NCI-H69 (cell line): Measurements from ENCODE around the gene MAIP1.
"Not testable (repeated sequence)": the region's sequence is repeated elsewhere in the genome, so short reads cannot be mapped to it uniquely, and the experiment has no call there.

ENCODE experiments used
- DNase-seq: peaks from one replicate; lab custom pipeline; 2025; lab: John Stamatoyannopoulos, UW

MAIP1 gene, protein sequence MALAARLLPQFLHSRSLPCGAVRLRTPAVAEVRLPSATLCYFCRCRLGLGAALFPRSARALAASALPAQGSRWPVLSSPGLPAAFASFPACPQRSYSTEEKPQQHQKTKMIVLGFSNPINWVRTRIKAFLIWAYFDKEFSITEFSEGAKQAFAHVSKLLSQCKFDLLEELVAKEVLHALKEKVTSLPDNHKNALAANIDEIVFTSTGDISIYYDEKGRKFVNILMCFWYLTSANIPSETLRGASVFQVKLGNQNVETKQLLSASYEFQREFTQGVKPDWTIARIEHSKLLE

DNA sequence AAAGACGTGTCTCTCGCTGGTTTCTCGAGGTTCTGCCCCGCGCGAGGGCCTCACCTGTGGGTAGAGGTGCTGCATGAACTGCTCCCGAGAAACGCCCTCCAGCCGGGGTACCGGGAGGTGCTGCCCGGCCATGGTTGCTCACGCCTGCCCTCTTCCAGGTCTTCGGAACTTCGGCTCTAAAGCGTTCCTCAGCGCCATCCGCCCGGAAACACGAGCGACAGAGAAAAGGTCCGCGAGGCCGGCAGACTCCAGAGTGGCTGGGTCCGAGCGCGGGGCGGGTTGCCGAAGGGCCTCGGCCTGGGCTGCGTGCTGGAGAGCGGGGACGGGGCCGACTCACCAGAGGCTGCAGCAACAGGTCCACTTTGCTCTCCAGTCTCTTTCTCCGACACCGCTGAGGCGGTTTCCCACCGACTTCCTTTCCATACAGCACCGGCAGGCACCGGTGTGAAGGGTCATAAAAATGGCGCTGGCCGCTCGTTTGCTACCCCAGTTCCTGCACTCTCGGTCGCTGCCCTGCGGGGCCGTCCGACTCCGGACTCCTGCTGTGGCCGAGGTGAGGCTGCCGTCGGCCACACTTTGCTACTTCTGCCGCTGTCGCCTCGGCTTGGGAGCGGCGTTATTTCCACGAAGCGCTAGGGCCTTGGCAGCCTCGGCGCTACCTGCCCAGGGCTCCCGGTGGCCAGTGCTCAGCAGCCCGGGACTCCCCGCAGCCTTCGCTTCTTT, at the start of gene MAIP1, which contains the start of gene TYW5:
TSS of gene MAIP1 (plus strand) at position 244 of the 723 bp plus-strand sequence. CDS start at position 461, 217 bp downstream.
TSS of gene TYW5 (minus strand) at position 153 of the 723 bp plus-strand sequence. CDS start at position 132, 21 bp downstream.
- peak; percentile 87 for DNase-seq

DNA sequence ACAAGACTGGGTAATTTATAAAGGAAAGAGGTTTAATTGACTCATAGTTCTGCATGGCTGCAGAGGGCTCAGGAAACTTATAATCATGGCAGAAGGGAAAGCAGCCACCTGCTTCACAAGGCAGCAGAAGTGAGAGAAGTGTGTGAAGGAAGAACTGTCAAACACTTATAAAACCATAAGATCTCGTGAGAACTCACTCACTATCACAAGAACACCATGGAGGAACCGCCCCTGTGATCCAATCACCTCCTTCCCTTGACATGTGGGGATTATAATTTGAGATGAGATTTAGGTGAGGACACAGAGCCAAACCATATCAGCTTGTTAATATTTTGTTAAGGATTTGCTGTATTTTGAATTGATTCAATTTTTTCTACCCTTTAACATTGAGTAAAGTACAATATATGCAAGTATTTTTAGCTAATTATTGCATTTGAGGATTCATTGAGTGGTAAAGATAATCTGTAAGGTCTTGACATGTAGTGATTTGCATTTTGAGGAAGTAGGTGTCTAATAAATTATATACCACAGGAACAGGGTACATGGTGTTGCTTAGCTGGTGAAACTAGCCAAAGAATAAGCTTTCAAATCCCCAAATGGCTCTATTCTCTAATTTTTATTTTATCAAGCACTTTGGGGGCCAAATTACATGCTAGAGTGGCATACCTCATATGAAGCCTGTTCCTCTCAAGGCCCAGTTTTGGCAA, 48.2 kb upstream of the MAIP1 start:
- DNase-seq: no peak

DNA sequence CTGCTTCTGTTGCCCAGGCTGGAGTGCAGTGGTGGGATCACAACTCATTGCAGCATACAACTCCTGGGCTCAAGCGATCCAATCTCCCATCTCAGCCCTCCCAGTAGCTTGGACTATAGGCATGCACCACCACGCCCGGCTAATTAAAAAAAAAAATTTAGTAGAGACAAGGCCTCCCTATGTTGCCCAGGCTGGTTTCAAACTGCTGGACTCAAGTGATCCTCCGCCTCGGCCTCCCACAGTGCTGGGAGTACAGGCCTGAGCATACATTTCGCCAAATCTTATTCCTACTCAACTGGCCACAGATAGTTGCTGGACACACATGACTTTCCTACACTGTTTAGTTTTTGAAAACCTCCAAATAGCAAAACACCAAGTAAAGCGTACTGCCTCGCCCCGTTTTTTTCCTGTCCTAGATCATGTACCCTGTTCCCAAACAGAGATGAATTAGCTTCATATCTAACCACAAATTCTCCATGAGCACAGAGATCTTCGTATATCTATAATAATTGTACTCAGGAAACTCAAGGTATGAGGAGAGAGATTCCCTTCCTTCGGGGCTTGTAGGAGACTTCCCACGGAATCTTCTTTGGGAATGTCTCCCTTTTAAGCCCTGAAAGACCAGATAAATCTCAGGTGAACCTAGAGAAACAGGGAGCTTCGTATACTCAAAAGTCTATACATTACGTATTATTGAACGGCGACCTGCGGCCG, 44.9 kb upstream of the MAIP1 start:
- peak; percentile 20 for DNase-seq

DNA sequence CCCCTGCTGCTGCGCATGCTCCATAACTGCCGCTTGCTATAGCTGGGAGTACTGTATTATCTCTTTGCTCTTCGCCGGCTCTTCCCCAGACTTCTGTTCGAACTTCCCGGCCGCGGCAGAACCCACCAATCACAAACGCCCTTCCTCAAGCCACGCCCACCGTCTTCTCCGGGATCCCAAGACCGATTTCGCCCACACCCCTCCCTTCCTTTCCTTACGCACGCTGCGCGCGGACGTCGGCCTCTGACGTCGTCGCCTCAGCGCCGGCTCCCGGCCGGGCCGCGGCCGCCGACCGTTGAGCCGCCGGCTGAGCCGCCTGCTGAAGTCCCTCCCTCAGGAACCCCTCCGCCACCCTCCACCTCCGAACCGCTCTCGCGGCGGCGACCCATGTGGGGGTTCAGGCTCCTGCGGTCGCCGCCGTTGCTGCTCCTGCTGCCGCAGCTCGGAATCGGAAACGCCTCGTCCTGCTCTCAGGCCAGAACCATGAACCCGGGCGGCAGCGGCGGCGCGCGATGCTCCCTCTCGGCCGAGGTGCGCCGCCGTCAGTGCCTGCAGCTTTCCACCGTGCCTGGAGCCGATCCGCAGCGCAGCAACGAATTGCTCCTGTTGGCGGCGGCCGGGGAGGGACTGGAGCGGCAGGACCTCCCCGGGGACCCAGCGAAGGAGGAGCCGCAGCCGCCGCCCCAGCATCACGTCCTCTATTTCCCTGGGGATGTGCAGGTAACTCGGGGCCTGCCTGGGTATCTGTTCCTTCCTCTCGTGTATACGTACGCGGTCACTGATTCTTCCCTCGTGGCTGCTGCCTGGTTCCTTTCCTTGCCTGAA, 44.1 kb upstream of the MAIP1 start, which contains the start of gene C2orf69:
TSS of gene C2orf69 (plus strand) at position 242 of the 825 bp plus-strand sequence. CDS start at position 388, 146 bp downstream.
- peak; percentile 97 for DNase-seq

DNA sequence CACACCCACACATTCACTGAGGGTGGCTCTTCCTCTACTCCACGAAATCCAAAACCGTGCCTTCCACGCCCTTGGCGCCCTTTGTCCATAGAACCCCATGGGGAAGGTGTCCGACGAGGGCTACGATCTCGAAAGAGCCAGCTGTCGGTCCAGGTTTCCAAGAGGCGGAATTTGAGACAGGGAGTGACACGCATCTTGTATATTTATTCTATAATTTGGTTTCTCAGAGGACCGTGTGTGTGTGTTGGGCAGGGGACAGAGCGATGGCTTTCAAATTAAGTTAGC, 43.6 kb upstream of the MAIP1 start:
- no peak for DNase-seq

DNA sequence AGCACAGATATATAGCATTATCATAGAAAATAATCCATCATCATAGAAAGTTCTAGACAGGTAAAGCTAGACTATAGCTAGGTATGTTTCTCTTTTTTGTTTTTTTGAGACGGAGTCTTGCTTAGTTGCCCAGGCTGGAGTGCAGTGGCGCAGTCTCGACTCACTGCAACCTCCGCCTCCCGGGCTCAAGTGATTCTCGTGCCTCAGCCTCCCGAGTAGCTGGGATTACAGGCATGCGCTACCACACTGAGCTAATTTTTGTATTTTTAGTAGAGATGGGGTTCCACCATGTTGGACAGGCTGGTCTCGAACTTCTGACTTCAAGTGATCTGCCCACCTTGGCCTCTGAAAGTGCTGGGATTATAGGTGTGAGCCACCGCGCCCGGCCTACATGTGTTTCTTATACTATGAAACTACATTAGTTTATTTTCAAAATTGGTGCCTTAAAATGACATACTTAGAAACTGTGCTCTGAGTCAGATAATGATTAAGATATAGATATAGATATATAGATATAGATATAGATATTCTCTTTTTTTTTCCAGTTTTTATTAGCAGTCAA, 42.7 kb upstream of the MAIP1 start:
- DNase-seq: not testable (repeated sequence)

DNA sequence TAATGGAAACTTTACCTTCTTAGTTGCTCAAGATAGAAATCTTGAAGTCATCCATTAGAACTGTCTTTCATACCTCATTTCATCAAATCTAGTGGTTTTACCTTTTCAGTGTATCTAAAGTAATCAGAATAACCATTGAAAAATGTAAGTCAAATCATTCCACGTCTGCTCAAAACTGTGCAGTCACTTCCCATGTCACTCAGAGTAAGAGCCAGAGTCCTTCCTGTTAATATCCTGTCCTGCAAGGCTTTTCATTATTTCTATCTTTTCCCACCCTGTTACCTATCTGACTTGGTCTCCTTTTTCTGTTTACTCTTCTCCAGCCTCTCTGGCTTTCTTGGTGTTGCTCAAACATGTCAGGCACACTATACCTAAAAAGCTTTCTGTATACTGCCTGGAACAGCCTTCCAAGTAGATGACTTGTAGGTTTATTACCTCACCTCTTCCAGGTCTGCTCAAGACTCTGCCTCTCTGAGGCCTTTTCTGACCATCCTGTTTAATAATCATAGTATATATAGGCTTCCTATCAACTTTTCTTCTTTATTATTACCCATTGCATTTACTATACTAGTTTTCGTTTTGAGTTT, 40.9 kb upstream of the MAIP1 start:
- no peak for DNase-seq

DNA sequence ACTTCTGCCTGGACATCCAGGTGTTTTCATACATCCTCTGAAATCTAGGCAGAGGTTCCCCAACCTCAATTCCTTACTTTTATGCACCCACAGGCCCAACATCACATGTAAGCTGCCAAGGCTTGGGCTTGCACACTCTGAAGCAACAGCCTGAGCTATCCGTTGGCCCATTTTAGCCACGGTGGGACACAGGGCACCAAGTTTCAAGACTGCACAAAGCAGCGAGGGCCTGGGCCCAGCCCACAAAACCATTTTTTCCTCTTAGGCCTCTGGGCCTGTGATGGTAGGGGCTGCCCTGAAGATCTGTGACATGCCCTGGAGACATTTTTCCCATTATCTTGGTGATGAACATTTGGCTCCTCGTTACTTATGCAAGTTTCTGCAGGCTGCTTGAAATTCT, 38.4 kb upstream of the MAIP1 start:
- no peak for DNase-seq

DNA sequence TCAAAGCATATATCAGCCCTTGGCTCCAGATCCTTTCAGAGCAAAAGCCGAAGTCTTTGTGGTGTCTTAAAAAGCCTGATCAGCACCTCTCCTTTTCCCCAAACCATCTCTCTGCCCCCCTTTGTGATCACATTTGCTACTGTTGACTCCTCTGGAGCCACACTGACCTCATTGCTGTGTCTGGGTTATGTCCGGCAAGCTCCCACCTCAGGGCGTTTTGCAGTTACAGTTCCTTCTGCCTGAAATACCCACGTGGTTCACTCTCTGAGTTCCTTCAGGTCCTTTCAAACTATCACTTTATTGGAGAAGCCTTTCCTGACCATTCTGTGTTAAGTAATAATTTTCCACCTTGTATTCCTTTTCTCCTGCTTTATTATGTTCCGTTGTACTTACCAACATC, 32.5 kb upstream of the MAIP1 start:
- no peak for DNase-seq

DNA sequence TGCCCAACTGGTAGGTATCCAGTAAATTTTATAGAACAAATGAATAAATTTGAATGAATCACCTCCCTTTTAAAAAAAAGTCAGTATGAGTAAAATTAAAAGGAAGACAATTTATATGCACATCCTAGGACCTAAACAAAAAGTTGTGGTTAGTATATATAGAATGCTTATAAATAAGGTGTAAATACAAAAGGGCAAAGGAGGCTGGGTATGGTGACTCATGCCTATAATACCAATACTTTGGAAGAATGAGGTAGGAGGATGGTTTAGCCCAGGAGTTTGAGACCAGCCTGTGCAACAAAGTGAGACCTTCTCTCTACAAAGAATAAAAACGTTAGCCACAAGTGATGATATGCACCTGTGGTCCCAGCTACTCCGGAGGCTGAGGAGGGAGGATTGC, 31.5 kb upstream of the MAIP1 start:
- no peak for DNase-seq

DNA sequence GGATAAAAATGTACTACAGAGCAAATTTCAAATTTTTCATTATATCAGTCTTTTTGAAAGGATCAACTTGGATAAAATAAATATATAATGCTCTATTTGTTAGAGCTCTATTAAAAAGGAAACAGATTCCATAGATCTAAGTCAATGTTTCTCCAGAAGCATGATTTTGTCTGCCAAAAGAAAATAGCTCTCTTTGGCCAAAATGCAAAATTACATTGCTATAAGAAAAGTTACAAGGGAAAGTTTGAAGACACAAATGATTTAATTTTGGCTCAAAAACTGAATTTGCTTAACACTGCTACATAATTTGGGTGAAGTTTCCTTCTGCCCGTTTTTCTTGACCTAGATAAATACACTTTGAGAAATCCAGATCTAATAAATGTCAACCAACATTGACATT, 28.6 kb upstream of the MAIP1 start:
- DNase-seq: no peak

DNA sequence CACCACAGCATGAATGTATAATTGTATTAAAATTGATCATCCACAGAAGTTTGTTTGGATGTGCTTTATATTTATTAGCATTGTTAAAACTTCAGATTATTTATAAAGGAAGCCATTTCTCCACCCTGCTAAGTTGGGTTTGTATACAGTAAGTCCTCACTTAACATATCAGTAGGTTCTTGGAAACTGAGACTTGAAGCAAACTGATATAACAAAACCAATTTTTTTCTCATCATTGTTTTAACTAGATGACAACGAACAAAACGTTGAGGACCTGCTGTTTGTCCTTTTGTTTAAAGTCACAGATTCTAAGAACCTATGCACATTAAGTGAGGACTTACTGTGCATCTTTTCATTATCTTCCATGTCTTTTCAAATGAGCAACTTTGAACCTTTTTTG, 27.2 kb upstream of the MAIP1 start:
- DNase-seq: no peak

DNA sequence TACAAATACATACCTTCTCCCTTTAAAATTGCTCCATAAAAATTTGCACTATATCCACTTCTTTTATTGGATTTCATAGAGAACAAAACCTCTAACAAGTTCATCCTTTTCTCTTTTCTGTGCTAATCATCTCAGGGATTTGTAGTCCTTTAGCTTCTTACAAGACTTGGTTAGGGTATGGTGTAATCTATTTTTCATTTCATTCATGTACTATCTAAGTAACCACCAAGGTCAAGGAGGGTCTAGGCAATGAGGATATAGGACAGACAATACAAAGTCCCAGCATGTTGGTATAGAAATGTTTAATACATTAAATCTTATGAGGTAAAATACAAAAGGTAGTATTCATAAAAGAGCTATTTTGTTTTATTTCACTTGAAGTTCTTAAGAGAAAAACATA, 26.8 kb upstream of the MAIP1 start:
- DNase-seq: no peak

DNA sequence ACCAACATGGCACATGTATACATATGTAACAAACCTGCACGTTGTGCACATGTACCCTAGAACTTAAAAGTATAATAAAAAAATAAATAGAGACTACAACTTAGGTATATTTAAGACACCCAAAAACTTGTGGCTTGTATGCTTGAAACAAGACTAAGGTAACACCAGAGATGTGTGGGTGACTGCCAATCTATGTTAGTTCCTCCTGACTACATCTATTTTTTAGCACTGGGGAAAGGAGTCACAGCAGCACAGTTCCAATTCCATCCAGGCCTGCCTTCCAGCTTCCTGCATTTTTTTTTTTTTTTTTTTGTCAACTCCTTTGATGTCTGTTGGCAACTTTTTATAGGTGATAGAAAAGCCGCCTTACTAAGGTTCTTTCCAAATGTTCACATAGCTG, 26.1 kb upstream of the MAIP1 start:
- DNase-seq: no peak

DNA sequence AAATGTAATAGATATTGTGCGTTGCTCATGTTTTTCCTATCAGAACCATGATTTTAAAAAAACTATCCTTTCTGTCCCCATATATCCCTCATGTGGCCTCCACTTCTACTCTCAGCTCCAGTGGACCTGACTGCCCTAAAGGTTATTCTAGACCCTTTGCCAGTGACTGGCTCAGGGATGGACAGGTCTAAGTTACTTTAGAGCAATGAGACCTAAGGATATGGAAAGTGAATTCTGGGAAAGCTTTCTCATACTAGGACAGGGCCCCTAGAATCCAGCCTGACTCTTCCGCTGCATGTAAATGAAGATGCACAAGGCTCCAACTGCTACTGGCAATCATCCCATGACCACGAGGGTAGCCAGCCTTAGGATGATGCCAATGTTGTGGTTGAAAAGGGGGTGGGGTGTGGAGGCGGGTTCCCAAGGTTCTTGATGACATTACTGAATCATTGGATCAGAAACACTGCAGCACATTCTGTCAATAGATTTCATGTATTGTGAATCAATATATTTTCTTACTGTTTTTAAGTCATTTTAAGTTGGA, 23.0 kb upstream of the MAIP1 start:
- DNase-seq: no peak

DNA sequence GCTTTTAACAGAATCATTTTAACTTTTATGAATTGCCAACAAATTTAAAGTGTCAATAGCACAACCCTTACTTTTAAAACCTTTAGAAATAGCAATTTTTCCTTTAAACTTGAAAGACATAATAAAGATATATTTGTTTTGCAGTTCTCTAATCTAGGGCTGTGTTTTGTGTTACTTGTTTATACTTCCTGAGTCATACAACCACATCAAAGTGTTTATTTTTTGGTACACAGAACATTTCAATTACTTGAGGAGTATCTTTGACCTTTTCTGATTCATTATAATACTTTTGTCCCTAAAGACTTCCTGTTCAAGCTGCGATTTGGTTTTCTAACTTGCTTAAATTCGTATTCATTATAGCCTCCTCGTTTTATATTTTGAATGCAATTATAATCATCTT, 21.9 kb upstream of the MAIP1 start:
- no peak for DNase-seq

DNA sequence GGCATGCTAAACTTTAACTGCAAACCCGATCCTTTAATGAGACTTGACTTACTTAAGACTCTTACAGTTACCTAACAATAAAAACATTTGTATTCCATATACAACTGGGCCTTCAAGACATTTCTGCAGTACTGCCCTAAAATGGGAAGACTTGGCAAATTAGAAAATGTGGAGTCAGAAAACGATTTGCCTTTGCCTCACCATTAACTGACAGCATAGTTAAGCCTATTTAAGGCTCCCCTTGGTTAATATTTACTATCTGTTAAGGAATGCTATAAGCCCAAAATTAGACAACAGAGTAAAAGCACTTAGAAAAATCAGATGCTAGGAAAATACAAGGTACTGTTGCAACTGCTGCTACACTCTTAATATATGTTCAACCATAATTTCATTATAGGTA, 18.8 kb upstream of the MAIP1 start:
- no peak for DNase-seq

DNA sequence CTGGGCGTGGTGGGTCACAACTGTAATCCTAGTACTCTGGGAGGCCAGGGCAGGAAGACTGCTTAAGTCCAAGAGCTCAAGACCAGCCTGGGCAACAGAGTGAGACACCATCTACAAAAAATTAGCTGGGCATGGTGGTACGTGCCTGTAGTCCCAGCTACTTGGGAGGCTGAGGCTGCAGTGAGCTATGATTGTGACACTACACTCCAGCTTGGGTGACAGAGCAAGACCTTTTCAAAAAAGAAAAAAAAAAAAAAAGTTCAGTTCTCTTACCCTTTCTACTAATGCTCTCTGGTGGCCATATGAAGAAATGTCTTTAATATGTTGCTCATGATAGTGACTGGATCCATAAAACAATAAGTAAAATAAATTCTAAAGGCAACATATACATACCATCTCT, 15.0 kb upstream of the MAIP1 start:
- DNase-seq: peak; percentile 30

DNA sequence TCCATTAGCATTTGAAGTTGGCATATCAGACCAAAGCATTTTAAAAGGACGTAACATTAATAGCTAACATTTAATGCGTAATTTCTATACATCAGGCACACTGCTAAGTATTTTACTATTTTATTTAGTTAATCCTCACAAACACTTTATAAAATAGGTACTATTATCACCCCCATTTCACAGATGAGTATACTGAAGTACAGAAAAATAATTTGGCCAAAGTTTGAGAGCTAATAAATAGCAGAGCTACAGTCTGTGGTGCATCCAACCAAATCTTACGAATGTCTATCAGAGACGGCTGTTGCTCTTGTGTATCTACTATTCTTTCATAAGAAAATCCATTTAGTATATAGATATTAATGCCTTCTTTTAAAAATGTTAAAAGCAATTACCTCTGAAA, 12.0 kb upstream of the MAIP1 start:
- no peak for DNase-seq

DNA sequence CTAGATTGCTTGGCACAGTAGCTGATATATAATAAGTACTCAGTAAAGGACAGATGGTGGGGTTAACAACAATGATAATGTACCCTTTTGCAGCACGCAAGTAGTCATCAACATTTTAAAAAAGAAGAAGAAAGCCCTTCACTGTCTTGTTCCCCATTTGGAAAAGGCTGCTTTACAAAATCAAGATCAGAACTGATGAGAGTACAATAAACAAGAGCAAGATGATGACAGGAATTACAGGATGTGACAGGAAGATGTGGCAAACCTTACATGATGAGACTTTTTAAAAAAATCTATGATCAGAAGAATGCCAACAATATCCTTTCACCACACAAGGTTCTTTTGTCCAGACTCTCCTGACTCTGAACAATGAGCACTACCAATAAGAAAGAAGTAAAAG, 9.2 kb upstream of the MAIP1 start:
- DNase-seq: no peak

DNA sequence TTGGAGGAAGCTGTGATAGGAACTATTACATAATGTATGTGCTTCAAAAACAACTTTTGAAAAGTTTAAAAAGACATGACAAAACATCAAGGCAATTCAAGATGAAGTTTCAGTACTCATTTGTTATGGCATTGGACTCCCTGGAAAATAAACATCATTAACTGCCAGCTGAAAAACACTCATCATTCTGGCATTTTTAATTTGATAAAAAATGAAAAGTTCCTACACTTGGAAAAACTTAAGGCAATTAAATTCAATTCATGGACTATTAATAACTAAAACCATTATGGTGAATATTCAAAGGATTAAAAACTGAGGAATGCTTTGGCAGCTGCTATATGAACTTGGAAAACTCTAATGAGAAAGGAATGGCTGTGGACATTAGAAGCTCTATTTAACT, 8.5 kb upstream of the MAIP1 start:
- no peak for DNase-seq
